OCI-LY1 (cell line): ENCODE data around the gene MCTP1.

ENCODE experiments used
- H2AFZ ChIP-seq: fragments of 200-600 bp; sonication (generic), shearing (Covaris generic); 2 replicates; pipeline ENCODE4 v1.6.0; 2014; ENCODE audit warnings: antibody characterized with exemption, mild to moderate bottlenecking, low read length
- H3F3A ChIP-seq: fragments of 200-600 bp; sonication (generic), shearing (Covaris generic); 2 replicates; pipeline ENCODE4 v1.6.0; 2014; ENCODE audit warnings: mild to moderate bottlenecking, antibody characterized with exemption, low read length, moderate library complexity; ENCODE audit not compliant: insufficient read depth
- H3K27ac ChIP-seq: fragments of 200-600 bp; sonication (generic); 2 replicates; pipeline ENCODE4 v1.5.1; 2014; ENCODE audit warnings: low read length, mixed run types, mild to moderate bottlenecking, low read depth; ENCODE audit not compliant: poor library complexity, severe bottlenecking
- H3K27me3 ChIP-seq: fragments of 200-600 bp; sonication (generic); 2 replicates; pipeline ENCODE4 v1.6.0; 2014; ENCODE audit warnings: antibody characterized with exemption, mild to moderate bottlenecking, low read length, moderate library complexity; ENCODE audit not compliant: insufficient read depth
- H3K36me3 ChIP-seq: fragments of 200-600 bp; sonication (generic); 2 replicates; pipeline ENCODE4 v1.6.1; 2014; ENCODE audit warnings: mild to moderate bottlenecking, antibody characterized with exemption, low read length, moderate library complexity, mixed read lengths; ENCODE audit not compliant: insufficient read depth
- H3K4me1 ChIP-seq: fragments of 200-600 bp; sonication (generic); 2 replicates; pipeline ENCODE4 v1.5.1; 2014; ENCODE audit warnings: mild to moderate bottlenecking, low read length, moderate library complexity; ENCODE audit not compliant: insufficient read depth, severe bottlenecking
- H3K4me2 ChIP-seq: fragments of 200-600 bp; sonication (generic), shearing (Covaris generic); 2 replicates; pipeline ENCODE4 v1.6.1; 2014; ENCODE audit warnings: low read length
- H3K4me3 ChIP-seq: fragments of 200-600 bp; sonication (generic); 2 replicates; pipeline ENCODE4 v1.5.1; 2014; ENCODE audit warnings: low read length, low read depth, mild to moderate bottlenecking, mixed read lengths; ENCODE audit not compliant: poor library complexity, severe bottlenecking
- H3K79me2 ChIP-seq: fragments of 200-600 bp; shearing (Covaris generic); 2 replicates; pipeline ENCODE4 v1.6.1; 2016; ENCODE audit warnings: mixed run types, low read length, mixed read lengths; ENCODE audit not compliant: insufficient read depth
- H3K9ac ChIP-seq: fragments of 200-600 bp; sonication (generic), shearing (Covaris generic); 2 replicates; pipeline ENCODE4 v1.6.1; 2014; ENCODE audit warnings: mild to moderate bottlenecking, low read length, mixed read lengths
- H3K9me2 ChIP-seq: fragments of 200-600 bp; sonication (generic), shearing (Covaris generic); 2 replicates; pipeline ENCODE4 v1.6.1; 2014; ENCODE audit warnings: low read depth, mild to moderate bottlenecking, low read length, mixed read lengths
- H3K9me3 ChIP-seq: fragments of 200-600 bp; shearing (Covaris generic); 2 replicates; pipeline ENCODE4 v1.6.1; 2014; ENCODE audit warnings: low read length, mixed read lengths
- H4K20me1 ChIP-seq: fragments of 200-600 bp; sonication (generic), shearing (Covaris generic); 2 replicates; pipeline ENCODE4 v1.6.0; 2016; ENCODE audit warnings: mild to moderate bottlenecking, low read length; ENCODE audit not compliant: insufficient read depth
- EZH2 ChIP-seq: fragments of 200-600 bp; sonication (generic), shearing (Covaris generic); IDR thresholded peaks from 2 replicates; pipeline ENCODE4 v1.8.0; 2017; ENCODE audit warnings: borderline replicate concordance, mixed run types, mild to moderate bottlenecking, antibody characterized with exemption, low read length, moderate library complexity, mixed read lengths
- TF ChIP-seq, protein P1 (sequence below): fragments of 200-600 bp; sonication (generic), shearing (Covaris generic); IDR thresholded peaks from 2 replicates; pipeline ENCODE4 v1.5.1; 2017; ENCODE audit warnings: mild to moderate bottlenecking, antibody characterized with exemption, low read length, moderate library complexity, mixed read lengths

MCTP1 gene

DNA sequence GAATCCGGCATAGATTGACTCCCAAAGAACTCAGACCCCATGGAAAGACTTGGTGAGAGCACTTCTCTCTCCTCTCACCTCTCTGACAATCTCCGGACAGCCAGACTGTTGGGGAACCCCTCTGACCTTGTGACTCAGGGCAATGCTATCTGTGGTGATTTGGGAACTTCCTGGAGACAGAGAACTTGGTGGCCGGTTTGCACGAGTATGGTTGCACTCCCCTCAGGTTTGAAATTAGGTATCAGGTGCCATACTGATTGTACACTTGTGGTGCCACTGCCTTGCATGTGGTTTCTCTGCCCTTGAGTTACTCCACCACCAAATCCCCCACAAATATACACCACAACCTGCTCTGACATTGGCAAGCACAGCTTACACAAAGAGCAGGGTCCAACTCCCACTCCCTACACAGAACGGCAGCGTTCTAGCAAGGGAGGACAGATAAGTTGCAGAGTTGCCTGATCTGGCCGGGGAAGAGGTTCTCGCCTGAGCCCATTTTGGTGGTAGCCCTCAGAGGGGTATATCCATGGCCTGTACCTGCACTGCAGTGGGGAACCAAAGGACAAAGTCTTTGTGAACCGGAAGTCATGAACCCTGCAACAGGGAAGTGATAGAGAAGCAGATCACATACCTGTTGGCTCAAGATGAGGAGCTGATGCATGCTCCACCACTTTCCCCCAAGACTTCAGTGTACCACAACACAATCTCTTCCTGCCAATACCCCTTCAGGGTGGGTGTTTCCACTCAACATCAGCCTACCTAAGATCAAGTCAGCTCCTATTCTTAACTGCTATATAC, 255.1 kb downstream of the MCTP1 start:
- Histone ChIP-seq H3K9me3 (no peaks in the 10 kb centered on the region), H4K20me1 (no peaks in the 10 kb centered on the region), H2AFZ (no peak overlapping the region), H3K4me3 (no peak overlapping the region), H3K9ac (no peak overlapping the region), H3K27me3 (no peaks in the 10 kb centered on the region), H3K4me2 (no peak overlapping the region), H3F3A (no peaks in the 10 kb centered on the region), H3K4me1 (no peaks in the 10 kb centered on the region), H3K27ac (no peak overlapping the region), H3K79me2 (no peaks in the 10 kb centered on the region), H3K36me3 (no peaks in the 10 kb centered on the region), H3K9me2 (no peaks in the 10 kb centered on the region; the same call in 1 of the 2 replicates)
- no peak for TF ChIP-seq EZH2
- TF ChIP-seq, protein P1, sequence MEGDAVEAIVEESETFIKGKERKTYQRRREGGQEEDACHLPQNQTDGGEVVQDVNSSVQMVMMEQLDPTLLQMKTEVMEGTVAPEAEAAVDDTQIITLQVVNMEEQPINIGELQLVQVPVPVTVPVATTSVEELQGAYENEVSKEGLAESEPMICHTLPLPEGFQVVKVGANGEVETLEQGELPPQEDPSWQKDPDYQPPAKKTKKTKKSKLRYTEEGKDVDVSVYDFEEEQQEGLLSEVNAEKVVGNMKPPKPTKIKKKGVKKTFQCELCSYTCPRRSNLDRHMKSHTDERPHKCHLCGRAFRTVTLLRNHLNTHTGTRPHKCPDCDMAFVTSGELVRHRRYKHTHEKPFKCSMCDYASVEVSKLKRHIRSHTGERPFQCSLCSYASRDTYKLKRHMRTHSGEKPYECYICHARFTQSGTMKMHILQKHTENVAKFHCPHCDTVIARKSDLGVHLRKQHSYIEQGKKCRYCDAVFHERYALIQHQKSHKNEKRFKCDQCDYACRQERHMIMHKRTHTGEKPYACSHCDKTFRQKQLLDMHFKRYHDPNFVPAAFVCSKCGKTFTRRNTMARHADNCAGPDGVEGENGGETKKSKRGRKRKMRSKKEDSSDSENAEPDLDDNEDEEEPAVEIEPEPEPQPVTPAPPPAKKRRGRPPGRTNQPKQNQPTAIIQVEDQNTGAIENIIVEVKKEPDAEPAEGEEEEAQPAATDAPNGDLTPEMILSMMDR = no peak

DNA sequence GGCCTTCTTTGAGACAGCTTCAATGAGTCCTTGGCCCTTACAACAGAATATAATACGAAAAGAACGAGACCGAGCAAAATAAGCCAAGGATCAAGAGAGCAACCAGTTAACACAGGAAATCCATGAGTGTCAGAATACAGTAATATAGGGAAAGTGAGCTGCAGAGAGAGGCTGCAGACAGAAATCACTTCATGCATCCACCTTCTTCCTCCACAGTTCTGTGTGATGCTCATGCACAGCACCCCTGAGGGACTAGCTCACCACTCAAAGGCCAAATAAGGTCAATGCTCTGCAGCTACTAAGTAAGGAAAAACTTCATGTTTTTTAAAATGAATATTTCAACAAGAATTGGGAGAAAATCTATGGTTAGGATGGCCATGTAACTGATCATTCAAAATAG, 257.1 kb downstream of the MCTP1 start:
- H3K4me3 ChIP-seq = no peak overlapping the region
- H3K27me3 ChIP-seq = no peaks in the 10 kb centered on the region
- H4K20me1 ChIP-seq = no peaks in the 10 kb centered on the region
- TF ChIP-seq, protein P1 = no peak
- TF ChIP-seq EZH2 = no peak
- H3F3A ChIP-seq = no peaks in the 10 kb centered on the region
- no peak overlapping the region for H3K9ac ChIP-seq
- H3K4me2 ChIP-seq = no peak overlapping the region
- H3K4me1 ChIP-seq = no peaks in the 10 kb centered on the region
- no peaks in the 10 kb centered on the region; the same call in 1 of the 2 replicates for H3K9me2 ChIP-seq
- no peak overlapping the region for H2AFZ ChIP-seq
- no peak overlapping the region for H3K27ac ChIP-seq
- no peaks in the 10 kb centered on the region for H3K79me2 ChIP-seq
- no peaks in the 10 kb centered on the region for H3K36me3 ChIP-seq
- H3K9me3 ChIP-seq = no peaks in the 10 kb centered on the region

DNA sequence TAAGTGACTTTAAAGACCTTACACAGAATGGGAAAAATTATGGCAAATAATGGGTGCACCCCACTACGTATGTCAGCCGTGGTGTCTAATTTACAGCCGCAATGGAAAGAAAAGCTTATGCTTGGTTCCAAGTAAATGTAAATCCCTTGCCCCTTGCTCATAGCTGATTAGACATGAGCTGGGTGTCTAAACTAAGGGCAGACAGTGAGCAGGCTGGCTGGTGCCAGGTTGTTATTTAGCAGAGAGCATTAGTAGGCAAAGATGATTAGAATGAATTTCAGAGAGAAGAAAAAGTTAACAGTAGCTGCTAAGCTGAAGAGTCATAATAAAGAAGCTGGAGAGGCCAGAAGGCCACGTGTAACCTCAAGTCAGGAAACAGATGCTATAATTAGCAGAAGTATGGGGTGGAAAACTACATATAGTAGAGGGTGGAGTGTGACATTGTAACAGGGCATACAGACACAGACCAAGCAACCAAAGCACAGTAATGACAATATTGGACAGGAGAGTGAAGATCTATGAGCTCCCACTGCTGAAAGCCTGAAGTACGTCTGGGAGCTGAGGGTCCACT, 257.7 kb downstream of the MCTP1 start:
- H3K4me3 ChIP-seq = no peak overlapping the region
- no peaks in the 10 kb centered on the region for H4K20me1 ChIP-seq
- no peaks in the 10 kb centered on the region for H3F3A ChIP-seq
- no peak overlapping the region for H3K9ac ChIP-seq
- H3K4me1 ChIP-seq = no peaks in the 10 kb centered on the region
- no peak overlapping the region for H3K4me2 ChIP-seq
- no peak for TF ChIP-seq EZH2
- TF ChIP-seq, protein P1 = no peak
- no peaks in the 10 kb centered on the region for H3K79me2 ChIP-seq
- no peak overlapping the region for H2AFZ ChIP-seq
- no peaks in the 10 kb centered on the region for H3K36me3 ChIP-seq
- H3K9me2 ChIP-seq = no peaks in the 10 kb centered on the region; the same call in 1 of the 2 replicates
- H3K27me3 ChIP-seq = no peaks in the 10 kb centered on the region
- H3K27ac ChIP-seq = no peak overlapping the region
- H3K9me3 ChIP-seq = no peaks in the 10 kb centered on the region
